ENCODE measurements around the gene NR3C2. TPM values are rescaled to one million over a fixed set of nuclear protein-coding genes. Genes with fewer than 3 reads are reported as not detected.

Gene NR3C2
- total RNA-seq, 1 experiment from 2014 or later = 2.7 TPM

DNA sequence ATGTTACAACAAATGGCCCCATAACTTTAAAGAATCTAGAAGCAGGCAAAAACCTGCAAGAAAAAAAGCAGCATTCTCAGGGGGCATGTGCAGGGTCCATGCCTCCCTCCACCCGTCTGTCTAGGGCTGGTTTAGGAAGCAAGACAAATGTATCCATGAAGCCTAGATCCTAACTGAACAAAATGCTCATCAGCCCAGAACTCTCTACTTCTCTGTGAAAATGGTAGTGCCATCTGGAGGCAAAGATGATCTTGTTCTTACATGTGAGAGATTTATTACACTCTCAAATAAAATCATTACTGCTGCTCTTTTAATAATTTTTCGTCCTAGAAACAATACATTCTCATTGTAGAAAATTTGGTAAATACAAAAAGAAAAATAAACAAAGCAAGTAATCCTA lies 26.7 kb downstream of the NR3C2 start:
- no peaks in the 10 kb centered on the region for H3K9me3 ChIP-seq (ENCODE audit: control insufficient read depth in 1 of 2, insufficient read depth in 1 of 2, low read depth in 1 of 2, low read length in 2 of 2)
- no peaks in the 10 kb centered on the region for H3K9me2 ChIP-seq (ENCODE audit: insufficient read depth)
- TF ChIP-seq, protein P1, sequence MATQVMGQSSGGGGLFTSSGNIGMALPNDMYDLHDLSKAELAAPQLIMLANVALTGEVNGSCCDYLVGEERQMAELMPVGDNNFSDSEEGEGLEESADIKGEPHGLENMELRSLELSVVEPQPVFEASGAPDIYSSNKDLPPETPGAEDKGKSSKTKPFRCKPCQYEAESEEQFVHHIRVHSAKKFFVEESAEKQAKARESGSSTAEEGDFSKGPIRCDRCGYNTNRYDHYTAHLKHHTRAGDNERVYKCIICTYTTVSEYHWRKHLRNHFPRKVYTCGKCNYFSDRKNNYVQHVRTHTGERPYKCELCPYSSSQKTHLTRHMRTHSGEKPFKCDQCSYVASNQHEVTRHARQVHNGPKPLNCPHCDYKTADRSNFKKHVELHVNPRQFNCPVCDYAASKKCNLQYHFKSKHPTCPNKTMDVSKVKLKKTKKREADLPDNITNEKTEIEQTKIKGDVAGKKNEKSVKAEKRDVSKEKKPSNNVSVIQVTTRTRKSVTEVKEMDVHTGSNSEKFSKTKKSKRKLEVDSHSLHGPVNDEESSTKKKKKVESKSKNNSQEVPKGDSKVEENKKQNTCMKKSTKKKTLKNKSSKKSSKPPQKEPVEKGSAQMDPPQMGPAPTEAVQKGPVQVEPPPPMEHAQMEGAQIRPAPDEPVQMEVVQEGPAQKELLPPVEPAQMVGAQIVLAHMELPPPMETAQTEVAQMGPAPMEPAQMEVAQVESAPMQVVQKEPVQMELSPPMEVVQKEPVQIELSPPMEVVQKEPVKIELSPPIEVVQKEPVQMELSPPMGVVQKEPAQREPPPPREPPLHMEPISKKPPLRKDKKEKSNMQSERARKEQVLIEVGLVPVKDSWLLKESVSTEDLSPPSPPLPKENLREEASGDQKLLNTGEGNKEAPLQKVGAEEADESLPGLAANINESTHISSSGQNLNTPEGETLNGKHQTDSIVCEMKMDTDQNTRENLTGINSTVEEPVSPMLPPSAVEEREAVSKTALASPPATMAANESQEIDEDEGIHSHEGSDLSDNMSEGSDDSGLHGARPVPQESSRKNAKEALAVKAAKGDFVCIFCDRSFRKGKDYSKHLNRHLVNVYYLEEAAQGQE (IDR thresholded peaks at IDR 0.05; ENCODE audit: low read depth) = no peak
- TF ChIP-seq, protein P2, sequence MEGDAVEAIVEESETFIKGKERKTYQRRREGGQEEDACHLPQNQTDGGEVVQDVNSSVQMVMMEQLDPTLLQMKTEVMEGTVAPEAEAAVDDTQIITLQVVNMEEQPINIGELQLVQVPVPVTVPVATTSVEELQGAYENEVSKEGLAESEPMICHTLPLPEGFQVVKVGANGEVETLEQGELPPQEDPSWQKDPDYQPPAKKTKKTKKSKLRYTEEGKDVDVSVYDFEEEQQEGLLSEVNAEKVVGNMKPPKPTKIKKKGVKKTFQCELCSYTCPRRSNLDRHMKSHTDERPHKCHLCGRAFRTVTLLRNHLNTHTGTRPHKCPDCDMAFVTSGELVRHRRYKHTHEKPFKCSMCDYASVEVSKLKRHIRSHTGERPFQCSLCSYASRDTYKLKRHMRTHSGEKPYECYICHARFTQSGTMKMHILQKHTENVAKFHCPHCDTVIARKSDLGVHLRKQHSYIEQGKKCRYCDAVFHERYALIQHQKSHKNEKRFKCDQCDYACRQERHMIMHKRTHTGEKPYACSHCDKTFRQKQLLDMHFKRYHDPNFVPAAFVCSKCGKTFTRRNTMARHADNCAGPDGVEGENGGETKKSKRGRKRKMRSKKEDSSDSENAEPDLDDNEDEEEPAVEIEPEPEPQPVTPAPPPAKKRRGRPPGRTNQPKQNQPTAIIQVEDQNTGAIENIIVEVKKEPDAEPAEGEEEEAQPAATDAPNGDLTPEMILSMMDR (IDR thresholded peaks at IDR 0.05 in 2 of 3, conservative IDR thresholded peaks at IDR 0.05 in 1 of 3; ENCODE audit: borderline replicate concordance in 1 of 3, insufficient read depth in 1 of 3, low read depth in 2 of 3, low read length in 2 of 3) = 0 out of 6 replicates have a peak, but pooled peaks of 2 of the 3 experiments have one; percentile 9
- TF ChIP-seq, protein P3, sequence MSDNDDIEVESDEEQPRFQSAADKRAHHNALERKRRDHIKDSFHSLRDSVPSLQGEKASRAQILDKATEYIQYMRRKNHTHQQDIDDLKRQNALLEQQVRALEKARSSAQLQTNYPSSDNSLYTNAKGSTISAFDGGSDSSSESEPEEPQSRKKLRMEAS (IDR thresholded peaks at IDR 0.05) = no peak
- TF ChIP-seq RAD21 (IDR thresholded peaks at IDR 0.05; ENCODE audit: low read depth) = peak; percentile 29; the same call in 1 of the 2 replicates
- no peak overlapping the region for H3K9ac ChIP-seq (ENCODE audit: low read length)
- H3K27me3 ChIP-seq (ENCODE audit: insufficient read depth, low read length) = no peaks in the 10 kb centered on the region
- no TSS peak for BruUV-seq (replicated peaks)
- H4K20me1 ChIP-seq (ENCODE audit: insufficient read depth) = no peaks in the 10 kb centered on the region
- H3K36me3 ChIP-seq (ENCODE audit: control insufficient read depth in 1 of 2, insufficient read depth in 2 of 2, low read length in 2 of 2) = no peaks in the 10 kb centered on the region
- H3K4me2 ChIP-seq (ENCODE audit: low read length) = no peak overlapping the region
- intact Hi-C loops (cut with micrococcal nuclease) = no loop called here
- H3K4me1 ChIP-seq (ENCODE audit: control insufficient read depth in 1 of 2, insufficient read depth in 2 of 2, low read length in 2 of 2) = no peaks in the 10 kb centered on the region
- DNase-seq (ENCODE audit: low read depth, low spot score) = peak; percentile 3
- ChIA-PET CTCF (no interaction called here), RAD21 (ENCODE audit: low non-redundant PET in 1 of 2, low total read pairs in 2 of 2, uncharacterized antibody in 2 of 2, unreplicated experiment in 2 of 2) (no interaction called here), POLR2A (no interaction called here)
- no peak overlapping the region for H2AFZ ChIP-seq (ENCODE audit: low read depth, low read length, poor library complexity, severe bottlenecking)
- ATAC-seq = no peak
- H3K4me3 ChIP-seq (replicated peaks in 1 of 2; ENCODE audit: low read depth in 1 of 2, low read length in 2 of 2) = no peak overlapping the region
- H3K27ac ChIP-seq (ENCODE audit: low read depth, low read length) = no peak overlapping the region
- no peaks in the 10 kb centered on the region for H3K79me2 ChIP-seq (ENCODE audit: insufficient read depth, low read length)
